ENCODE measurements around the gene TRDMT1.

DNA sequence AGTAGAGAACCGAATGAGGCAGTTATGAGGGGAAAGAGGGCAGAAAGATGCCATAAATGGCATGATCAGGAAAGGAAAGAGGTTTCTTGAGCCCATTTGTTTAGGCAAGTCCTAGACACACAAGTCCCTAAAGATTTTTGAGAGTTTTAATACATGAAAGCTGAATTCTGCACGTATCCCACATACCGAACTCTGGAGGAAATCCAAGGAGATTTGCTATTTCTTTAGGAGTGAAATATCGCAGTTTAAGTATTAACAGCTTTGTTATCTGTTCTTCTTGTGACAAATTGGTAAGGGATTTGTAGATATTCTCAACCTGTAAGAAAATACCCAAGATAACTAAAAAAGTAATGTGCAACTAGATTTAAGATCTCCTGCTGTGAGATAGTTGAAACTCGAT lies 48.2 kb downstream of the TRDMT1 start:
- TF ChIP-seq, protein P1, sequence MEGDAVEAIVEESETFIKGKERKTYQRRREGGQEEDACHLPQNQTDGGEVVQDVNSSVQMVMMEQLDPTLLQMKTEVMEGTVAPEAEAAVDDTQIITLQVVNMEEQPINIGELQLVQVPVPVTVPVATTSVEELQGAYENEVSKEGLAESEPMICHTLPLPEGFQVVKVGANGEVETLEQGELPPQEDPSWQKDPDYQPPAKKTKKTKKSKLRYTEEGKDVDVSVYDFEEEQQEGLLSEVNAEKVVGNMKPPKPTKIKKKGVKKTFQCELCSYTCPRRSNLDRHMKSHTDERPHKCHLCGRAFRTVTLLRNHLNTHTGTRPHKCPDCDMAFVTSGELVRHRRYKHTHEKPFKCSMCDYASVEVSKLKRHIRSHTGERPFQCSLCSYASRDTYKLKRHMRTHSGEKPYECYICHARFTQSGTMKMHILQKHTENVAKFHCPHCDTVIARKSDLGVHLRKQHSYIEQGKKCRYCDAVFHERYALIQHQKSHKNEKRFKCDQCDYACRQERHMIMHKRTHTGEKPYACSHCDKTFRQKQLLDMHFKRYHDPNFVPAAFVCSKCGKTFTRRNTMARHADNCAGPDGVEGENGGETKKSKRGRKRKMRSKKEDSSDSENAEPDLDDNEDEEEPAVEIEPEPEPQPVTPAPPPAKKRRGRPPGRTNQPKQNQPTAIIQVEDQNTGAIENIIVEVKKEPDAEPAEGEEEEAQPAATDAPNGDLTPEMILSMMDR (IDR thresholded peaks at IDR 0.05) = no peak
- no peak for TF ChIP-seq EZH2 (IDR thresholded peaks at IDR 0.05; ENCODE audit: borderline replicate concordance, insufficient read depth, low read depth, low read length, poor library complexity, severe bottlenecking)

All from B cell (primary cell).